Type B pancreatic cell (in vitro differentiated cells): ENCODE measurements around the gene PTPRM. TPM values are rescaled to one million over a fixed set of nuclear protein-coding genes. Genes with fewer than 3 reads are reported as not detected.

ENCODE experiments used
- DNase-seq: peaks from one replicate; pipeline ENCODE4 v3.0.0; 2021; ENCODE audit warnings: mixed read lengths; ENCODE audit not compliant: unreplicated experiment; ENCODE audit errors: extremely low spot score
- H3K27ac Mint-ChIP-seq: 2 replicates; pipeline ENCODE4 v1.8.0; 2021; ENCODE audit warnings: mild to moderate bottlenecking, mixed read lengths
- H3K27me3 Mint-ChIP-seq: 2 replicates; pipeline ENCODE4 v1.8.0; 2021; ENCODE audit warnings: mixed read lengths
- H3K36me3 Mint-ChIP-seq: 2 replicates; pipeline ENCODE4 v1.8.0; 2021; ENCODE audit warnings: mixed read lengths
- H3K4me1 Mint-ChIP-seq: one replicate; pipeline ENCODE4 v1.8.0; 2021; ENCODE audit warnings: mixed read lengths; ENCODE audit not compliant: unreplicated experiment
- H3K4me3 Mint-ChIP-seq: 2 replicates; pipeline ENCODE4 v1.8.0; 2021; ENCODE audit warnings: mild to moderate bottlenecking, mixed read lengths
- H3K9me3 Mint-ChIP-seq: 2 replicates; pipeline ENCODE4 v1.8.0; 2021; ENCODE audit warnings: mixed read lengths
- CTCF ChIP-seq: fragments of 200-600 bp; sonication (generic); conservative IDR thresholded peaks from 2 replicates; pipeline ENCODE4 v1.5.0; 2021; ENCODE audit warnings: antibody characterized with exemption, mild to moderate bottlenecking
- total RNA-seq: library from RNA; stranded (reverse); gene quantifications from 2 replicates; pipeline ENCODE4 v1.2.1, GENCODE V29; 2021; ENCODE audit warnings: low replicate concordance

The PTPRM gene
- total RNA-seq, 1 donor from 2014 or later, result 18.6 TPM

DNA sequence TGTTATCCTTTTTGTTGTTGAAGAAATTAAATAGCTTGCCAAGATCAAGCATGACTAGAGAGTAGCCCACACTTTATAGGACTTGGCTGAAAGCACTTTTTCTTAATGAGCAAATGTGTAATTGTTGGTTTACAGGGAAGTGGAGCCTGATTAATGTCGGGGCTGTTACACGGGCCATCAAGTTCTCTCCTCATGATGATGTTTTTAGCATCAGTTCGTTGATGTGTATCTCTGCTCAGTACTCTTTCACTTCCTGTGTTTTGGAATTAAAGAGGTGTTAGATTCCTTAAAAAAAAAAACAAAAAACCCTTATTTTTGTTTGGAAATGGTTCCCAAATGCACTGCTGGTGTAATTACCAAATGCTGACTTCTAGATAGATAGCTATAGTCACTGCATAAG lies 114.2 kb downstream of the PTPRM start:
- Mint-ChIP-seq H3K36me3 (no peaks in the 10 kb centered on the region), H3K9me3 (no peaks in the 10 kb centered on the region), H3K27ac (no peak overlapping the region), H3K4me1 (no peaks in the 10 kb centered on the region), H3K27me3 (no peaks in the 10 kb centered on the region), H3K4me3 (no peak overlapping the region)
- no peak for TF ChIP-seq CTCF
- no peak for DNase-seq

- TF ChIP-seq CTCF, result no peak
- Mint-ChIP-seq H3K36me3 (no peaks in the 10 kb centered on the region), H3K4me1 (no peaks in the 10 kb centered on the region), H3K9me3 (no peaks in the 10 kb centered on the region), H3K4me3 (no peak overlapping the region), H3K27me3 (no peaks in the 10 kb centered on the region), H3K27ac (no peak overlapping the region)
- no peak for DNase-seq
Measured at GRCh38 chr18:7682321-7682720, 115.2 kb downstream of the PTPRM start.

GRCh38 chr18:7683753-7684152 lies 116.6 kb downstream of the PTPRM start:
- Mint-ChIP-seq H3K36me3 (no peaks in the 10 kb centered on the region), H3K27ac (no peak overlapping the region), H3K4me3 (no peak overlapping the region), H3K9me3 (no peaks in the 10 kb centered on the region), H3K4me1 (no peaks in the 10 kb centered on the region), H3K27me3 (no peaks in the 10 kb centered on the region)
- no peak for DNase-seq
- no peak for TF ChIP-seq CTCF

DNA sequence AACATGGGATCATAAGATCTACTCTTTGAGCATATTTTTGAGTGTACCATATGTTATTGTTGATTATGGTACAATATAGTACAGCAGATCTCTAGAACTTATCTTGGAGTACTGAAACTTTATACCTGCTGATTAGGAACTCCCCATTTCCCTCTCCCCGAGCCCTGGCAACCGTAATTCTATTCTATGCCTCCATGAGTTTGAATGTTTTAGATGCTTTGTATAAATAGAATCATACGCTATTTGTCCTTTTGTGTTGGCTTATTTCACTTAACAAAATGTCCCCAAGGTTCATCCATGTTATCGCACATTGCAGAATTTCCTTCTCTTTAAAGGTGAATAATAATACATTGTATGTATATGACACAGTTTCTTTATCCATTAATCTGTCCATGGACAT lies 117.2 kb downstream of the PTPRM start:
- Mint-ChIP-seq H3K4me3 (no peak overlapping the region), H3K4me1 (no peaks in the 10 kb centered on the region), H3K27me3 (no peaks in the 10 kb centered on the region), H3K36me3 (no peaks in the 10 kb centered on the region), H3K27ac (no peak overlapping the region), H3K9me3 (no peaks in the 10 kb centered on the region)
- no peak for TF ChIP-seq CTCF
- no peak for DNase-seq

DNA sequence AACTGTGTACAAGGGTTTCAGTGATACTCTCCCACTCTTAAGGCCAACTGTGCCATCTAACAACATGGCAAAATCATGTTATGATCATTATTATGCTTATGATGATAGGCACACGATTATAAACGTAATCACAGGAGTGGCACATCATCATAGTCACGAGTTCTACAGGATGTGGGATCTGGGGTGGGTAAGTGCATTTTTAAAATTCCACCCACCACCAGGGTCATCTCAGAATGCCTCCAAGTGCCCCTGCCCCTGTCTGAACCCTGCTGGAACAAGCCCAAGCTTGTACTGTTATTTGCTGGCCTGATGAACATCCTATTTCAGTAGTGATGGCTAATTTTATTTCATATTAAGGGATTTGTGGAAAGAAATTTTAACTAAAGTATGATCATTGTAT lies 117.8 kb downstream of the PTPRM start:
- Mint-ChIP-seq H3K4me3 (no peak overlapping the region), H3K36me3 (no peaks in the 10 kb centered on the region), H3K27ac (no peak overlapping the region), H3K9me3 (no peaks in the 10 kb centered on the region), H3K27me3 (no peaks in the 10 kb centered on the region), H3K4me1 (no peaks in the 10 kb centered on the region)
- DNase-seq, result no peak
- no peak for TF ChIP-seq CTCF

DNA sequence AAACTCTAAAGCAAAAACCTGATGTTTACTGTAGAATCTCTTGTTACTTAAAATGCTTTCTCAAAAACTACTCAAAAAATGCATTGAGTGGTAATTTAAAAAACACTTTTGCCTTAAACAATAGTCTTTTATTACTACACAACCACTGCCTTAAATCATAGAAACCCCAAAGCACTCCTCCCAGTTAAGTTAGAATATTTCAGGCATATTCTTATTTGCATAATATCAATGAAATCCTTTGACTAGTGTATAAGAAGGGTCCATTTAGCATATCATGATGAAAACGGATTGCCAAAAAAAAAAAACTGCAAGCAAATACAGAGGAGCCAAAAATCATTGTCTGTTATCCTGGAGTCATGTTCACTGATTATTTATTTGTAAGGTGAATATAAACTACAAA lies 119.2 kb downstream of the PTPRM start:
- no peaks in the 10 kb centered on the region for H3K9me3 Mint-ChIP-seq
- H3K4me3 Mint-ChIP-seq, result no peak overlapping the region
- TF ChIP-seq CTCF, result no peak
- H3K27ac Mint-ChIP-seq, result no peak overlapping the region
- DNase-seq, result no peak
- no peaks in the 10 kb centered on the region for H3K4me1 Mint-ChIP-seq
- no peaks in the 10 kb centered on the region for H3K36me3 Mint-ChIP-seq
- no peaks in the 10 kb centered on the region for H3K27me3 Mint-ChIP-seq
